Loucy (cell line): ENCODE data around the gene BRD1.

Source experiments
- H2AFZ ChIP-seq: fragments of 200-600 bp; sonication (generic); 2 replicates; pipeline ENCODE4 v1.6.0; 2016; ENCODE audit warnings: antibody characterized with exemption, mild to moderate bottlenecking, low read length, moderate library complexity
- H3F3A ChIP-seq: fragments of 200-600 bp; 2 replicates; pipeline ENCODE4 v1.6.0; 2016; ENCODE audit warnings: antibody characterized with exemption, low read depth, mild to moderate bottlenecking
- H3K27me3 ChIP-seq: fragments of 200-600 bp; sonication (generic); 2 replicates; pipeline ENCODE4 v1.6.1; 2014; ENCODE audit warnings: low read length, mild to moderate bottlenecking; ENCODE audit not compliant: insufficient read depth, poor library complexity, severe bottlenecking
- H3K36me3 ChIP-seq: fragments of 200-600 bp; sonication (generic); 2 replicates; pipeline ENCODE4 v1.6.1; 2016; ENCODE audit warnings: low read length; ENCODE audit not compliant: insufficient read depth
- H3K4me1 ChIP-seq: fragments of 200-600 bp; sonication (generic); 2 replicates; pipeline ENCODE4 v1.5.1; 2014; ENCODE audit warnings: low read length, mild to moderate bottlenecking; ENCODE audit not compliant: insufficient read depth, poor library complexity, severe bottlenecking
- H3K4me2 ChIP-seq: fragments of 200-600 bp; sonication (generic); 2 replicates; pipeline ENCODE4 v1.6.0; 2014; ENCODE audit warnings: antibody characterized with exemption, low read length, low read depth, mild to moderate bottlenecking; ENCODE audit not compliant: poor library complexity, severe bottlenecking
- H3K4me3 ChIP-seq: fragments of 200-600 bp; sonication (generic); 2 replicates; pipeline ENCODE4 v1.5.1; 2014; ENCODE audit warnings: low read length, mild to moderate bottlenecking, mixed read lengths; ENCODE audit not compliant: poor library complexity, severe bottlenecking
- H3K79me2 ChIP-seq: fragments of 200-600 bp; sonication (generic); 2 replicates; pipeline ENCODE4 v1.6.1; 2014; ENCODE audit warnings: low read length; ENCODE audit not compliant: insufficient read depth
- H3K9ac ChIP-seq: fragments of 200-600 bp; sonication (generic); 2 replicates; pipeline ENCODE4 v1.6.0; 2014; ENCODE audit warnings: mild to moderate bottlenecking, low read depth, low read length, moderate library complexity; ENCODE audit not compliant: poor library complexity, severe bottlenecking
- H3K9me2 ChIP-seq: fragments of 200-600 bp; sonication (generic); replicated peaks from 2 replicates; pipeline ENCODE4 v1.6.1; 2016; ENCODE audit warnings: low read depth, low read length, mixed read lengths
- H3K9me3 ChIP-seq: fragments of 200-600 bp; sonication (generic); 2 replicates; pipeline ENCODE4 v1.6.1; 2014; ENCODE audit warnings: mild to moderate bottlenecking, antibody characterized with exemption, low read length, low read depth; ENCODE audit not compliant: insufficient read depth
- H4K20me1 ChIP-seq: fragments of 200-600 bp; sonication (generic); 2 replicates; pipeline ENCODE4 v1.6.0; 2014; ENCODE audit warnings: antibody characterized with exemption, low read length, mild to moderate bottlenecking; ENCODE audit not compliant: insufficient read depth, poor library complexity, severe bottlenecking
- CTCF ChIP-seq: fragments of 200-600 bp; sonication (generic); conservative IDR thresholded peaks from 2 replicates; pipeline ENCODE4 v1.5.1; 2014; ENCODE audit warnings: mild to moderate bottlenecking, antibody characterized with exemption, low read length
- EZH2phosphoT487 ChIP-seq: fragments of 200-600 bp; IDR thresholded peaks from 2 replicates; pipeline ENCODE4 v1.6.1; 2018; ENCODE audit warnings: antibody characterized with exemption, mild to moderate bottlenecking, moderate library complexity, borderline replicate concordance

BRD1 gene

GRCh38 chr22:49789289-49790141 lies 38.2 kb downstream of the BRD1 start:
- H3K9ac ChIP-seq = no peak overlapping the region
- no peaks in the 10 kb centered on the region for H3F3A ChIP-seq
- H3K4me3 ChIP-seq = no peak overlapping the region
- peaks cover 10% of the 10 kb centered on the region for H3K4me1 ChIP-seq
- H4K20me1 ChIP-seq = peaks cover 89% of the 10 kb centered on the region
- peaks cover 96% of the 10 kb centered on the region for H3K79me2 ChIP-seq
- H3K9me3 ChIP-seq = no peaks in the 10 kb centered on the region
- TF ChIP-seq CTCF (no peak), EZH2phosphoT487 (no peak)
- H3K36me3 ChIP-seq = peaks cover 98% of the 10 kb centered on the region
- H3K4me2 ChIP-seq = no peak overlapping the region
- no peaks in the 10 kb centered on the region for H3K27me3 ChIP-seq
- H2AFZ ChIP-seq = no peak overlapping the region
- H3K9me2 ChIP-seq = no peaks in the 10 kb centered on the region

GRCh38 chr22:49788504-49788903 lies 39.2 kb downstream of the BRD1 start:
- Histone ChIP-seq H3K9me2 (no peaks in the 10 kb centered on the region), H3K4me2 (no peak overlapping the region), H2AFZ (no peak overlapping the region), H3F3A (no peaks in the 10 kb centered on the region), H3K27me3 (no peaks in the 10 kb centered on the region), H3K79me2 (peaks cover 97% of the 10 kb centered on the region), H3K9ac (no peak overlapping the region), H3K36me3 (peaks cover 98% of the 10 kb centered on the region), H3K4me1 (peaks cover 10% of the 10 kb centered on the region), H3K4me3 (no peak overlapping the region), H3K9me3 (no peaks in the 10 kb centered on the region), H4K20me1 (peaks cover 92% of the 10 kb centered on the region)
- TF ChIP-seq CTCF (no peak), EZH2phosphoT487 (no peak)

- Histone ChIP-seq H3K9me3 (no peaks in the 10 kb centered on the region), H3K9me2 (no peaks in the 10 kb centered on the region), H3F3A (no peaks in the 10 kb centered on the region), H2AFZ (no peak overlapping the region), H4K20me1 (peaks cover 92% of the 10 kb centered on the region), H3K4me3 (no peak overlapping the region), H3K79me2 (peaks cover 97% of the 10 kb centered on the region), H3K4me1 (peaks cover 10% of the 10 kb centered on the region), H3K4me2 (no peak overlapping the region), H3K27me3 (no peaks in the 10 kb centered on the region), H3K36me3 (peaks cover 98% of the 10 kb centered on the region; the same call in 1 of the 2 replicates), H3K9ac (no peak overlapping the region)
- TF ChIP-seq EZH2phosphoT487 (no peak), CTCF (no peak)
These were observed 39.8 kb downstream of the BRD1 start for GRCh38 chr22:49787861-49788260.
